GM23338 (cell line): Measurements from ENCODE around the gene BMAL1.

ENCODE experiments used
- CREB1 ChIP-seq: fragments of 250-450 bp; sonication (Bioruptor Pico); IDR thresholded peaks from 2 replicates; pipeline ENCODE4 v1.5.0; 2020; ENCODE audit warnings: low read depth, mild to moderate bottlenecking, moderate library complexity
- ETS1 ChIP-seq: IDR thresholded peaks from 2 replicates; pipeline ENCODE4 v1.6.1; 2016; ENCODE audit warnings: antibody characterized with exemption
- EZH2 ChIP-seq: fragments of 200-600 bp; sonication (generic); IDR thresholded peaks from one replicate; pipeline ENCODE4 v1.8.0; 2017; ENCODE audit warnings: antibody characterized with exemption, mild to moderate bottlenecking, low read depth; ENCODE audit not compliant: unreplicated experiment
- EZH2phosphoT487 ChIP-seq: fragments of 200-600 bp; sonication (generic); IDR thresholded peaks from one replicate; pipeline ENCODE4 v1.8.1; 2018; ENCODE audit warnings: antibody characterized with exemption; ENCODE audit not compliant: unreplicated experiment
- JUNB ChIP-seq: IDR thresholded peaks from one replicate; pipeline ENCODE4 v1.6.1; 2016; ENCODE audit warnings: antibody characterized with exemption; ENCODE audit not compliant: unreplicated experiment
- POLR2AphosphoS5 ChIP-seq: IDR thresholded peaks from 2 replicates; pipeline ENCODE4 v1.6.1; 2016; ENCODE audit warnings: antibody characterized with exemption, low read depth
- REST ChIP-seq: IDR thresholded peaks from one replicate; pipeline ENCODE4 v1.6.1; 2018; ENCODE audit warnings: antibody characterized with exemption; ENCODE audit not compliant: unreplicated experiment
- ZNF331 ChIP-seq: fragments of 250-450 bp; sonication (Bioruptor Pico); IDR thresholded peaks from 2 replicates; pipeline ENCODE4 v1.5.0; 2020; ENCODE audit warnings: low read depth, mild to moderate bottlenecking, moderate library complexity
- TF ChIP-seq, protein P1 (sequence below), 2 experiments: fragments of 200-600 bp in 1 of 2; sonication (generic) in 1 of 2; conservative IDR thresholded peaks; 2 replicates each; pipeline versions ENCODE4 v1.5.1 to v1.6.1; 2016 to 2017; ENCODE audit warnings: antibody characterized with exemption in 2 of 2, low read depth in 2 of 2, mild to moderate bottlenecking in 2 of 2, moderate library complexity in 1 of 2
- TF ChIP-seq, protein P2 (sequence below): fragments of 250-450 bp; sonication (Bioruptor Pico); IDR thresholded peaks from 2 replicates; pipeline ENCODE4 v1.5.0; 2020; ENCODE audit warnings: mild to moderate bottlenecking, moderate library complexity

GRCh38 chr11:13238879-13239514 is 38.6 kb upstream of the BMAL1 start:
- TF ChIP-seq, protein P1, sequence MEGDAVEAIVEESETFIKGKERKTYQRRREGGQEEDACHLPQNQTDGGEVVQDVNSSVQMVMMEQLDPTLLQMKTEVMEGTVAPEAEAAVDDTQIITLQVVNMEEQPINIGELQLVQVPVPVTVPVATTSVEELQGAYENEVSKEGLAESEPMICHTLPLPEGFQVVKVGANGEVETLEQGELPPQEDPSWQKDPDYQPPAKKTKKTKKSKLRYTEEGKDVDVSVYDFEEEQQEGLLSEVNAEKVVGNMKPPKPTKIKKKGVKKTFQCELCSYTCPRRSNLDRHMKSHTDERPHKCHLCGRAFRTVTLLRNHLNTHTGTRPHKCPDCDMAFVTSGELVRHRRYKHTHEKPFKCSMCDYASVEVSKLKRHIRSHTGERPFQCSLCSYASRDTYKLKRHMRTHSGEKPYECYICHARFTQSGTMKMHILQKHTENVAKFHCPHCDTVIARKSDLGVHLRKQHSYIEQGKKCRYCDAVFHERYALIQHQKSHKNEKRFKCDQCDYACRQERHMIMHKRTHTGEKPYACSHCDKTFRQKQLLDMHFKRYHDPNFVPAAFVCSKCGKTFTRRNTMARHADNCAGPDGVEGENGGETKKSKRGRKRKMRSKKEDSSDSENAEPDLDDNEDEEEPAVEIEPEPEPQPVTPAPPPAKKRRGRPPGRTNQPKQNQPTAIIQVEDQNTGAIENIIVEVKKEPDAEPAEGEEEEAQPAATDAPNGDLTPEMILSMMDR (conservative IDR thresholded peaks at IDR 0.05; ENCODE audit: low read depth in 2 of 2): peak; percentile 80 to 95
- TF ChIP-seq POLR2AphosphoS5 (no peak), ETS1 (no peak), REST (no peak), ZNF331 (CRISPR knock-in tag) (no peak), EZH2phosphoT487 (no peak), EZH2 (no peak), JUNB (no peak), CREB1 (CRISPR knock-in tag) (no peak)
- TF ChIP-seq, protein P2, sequence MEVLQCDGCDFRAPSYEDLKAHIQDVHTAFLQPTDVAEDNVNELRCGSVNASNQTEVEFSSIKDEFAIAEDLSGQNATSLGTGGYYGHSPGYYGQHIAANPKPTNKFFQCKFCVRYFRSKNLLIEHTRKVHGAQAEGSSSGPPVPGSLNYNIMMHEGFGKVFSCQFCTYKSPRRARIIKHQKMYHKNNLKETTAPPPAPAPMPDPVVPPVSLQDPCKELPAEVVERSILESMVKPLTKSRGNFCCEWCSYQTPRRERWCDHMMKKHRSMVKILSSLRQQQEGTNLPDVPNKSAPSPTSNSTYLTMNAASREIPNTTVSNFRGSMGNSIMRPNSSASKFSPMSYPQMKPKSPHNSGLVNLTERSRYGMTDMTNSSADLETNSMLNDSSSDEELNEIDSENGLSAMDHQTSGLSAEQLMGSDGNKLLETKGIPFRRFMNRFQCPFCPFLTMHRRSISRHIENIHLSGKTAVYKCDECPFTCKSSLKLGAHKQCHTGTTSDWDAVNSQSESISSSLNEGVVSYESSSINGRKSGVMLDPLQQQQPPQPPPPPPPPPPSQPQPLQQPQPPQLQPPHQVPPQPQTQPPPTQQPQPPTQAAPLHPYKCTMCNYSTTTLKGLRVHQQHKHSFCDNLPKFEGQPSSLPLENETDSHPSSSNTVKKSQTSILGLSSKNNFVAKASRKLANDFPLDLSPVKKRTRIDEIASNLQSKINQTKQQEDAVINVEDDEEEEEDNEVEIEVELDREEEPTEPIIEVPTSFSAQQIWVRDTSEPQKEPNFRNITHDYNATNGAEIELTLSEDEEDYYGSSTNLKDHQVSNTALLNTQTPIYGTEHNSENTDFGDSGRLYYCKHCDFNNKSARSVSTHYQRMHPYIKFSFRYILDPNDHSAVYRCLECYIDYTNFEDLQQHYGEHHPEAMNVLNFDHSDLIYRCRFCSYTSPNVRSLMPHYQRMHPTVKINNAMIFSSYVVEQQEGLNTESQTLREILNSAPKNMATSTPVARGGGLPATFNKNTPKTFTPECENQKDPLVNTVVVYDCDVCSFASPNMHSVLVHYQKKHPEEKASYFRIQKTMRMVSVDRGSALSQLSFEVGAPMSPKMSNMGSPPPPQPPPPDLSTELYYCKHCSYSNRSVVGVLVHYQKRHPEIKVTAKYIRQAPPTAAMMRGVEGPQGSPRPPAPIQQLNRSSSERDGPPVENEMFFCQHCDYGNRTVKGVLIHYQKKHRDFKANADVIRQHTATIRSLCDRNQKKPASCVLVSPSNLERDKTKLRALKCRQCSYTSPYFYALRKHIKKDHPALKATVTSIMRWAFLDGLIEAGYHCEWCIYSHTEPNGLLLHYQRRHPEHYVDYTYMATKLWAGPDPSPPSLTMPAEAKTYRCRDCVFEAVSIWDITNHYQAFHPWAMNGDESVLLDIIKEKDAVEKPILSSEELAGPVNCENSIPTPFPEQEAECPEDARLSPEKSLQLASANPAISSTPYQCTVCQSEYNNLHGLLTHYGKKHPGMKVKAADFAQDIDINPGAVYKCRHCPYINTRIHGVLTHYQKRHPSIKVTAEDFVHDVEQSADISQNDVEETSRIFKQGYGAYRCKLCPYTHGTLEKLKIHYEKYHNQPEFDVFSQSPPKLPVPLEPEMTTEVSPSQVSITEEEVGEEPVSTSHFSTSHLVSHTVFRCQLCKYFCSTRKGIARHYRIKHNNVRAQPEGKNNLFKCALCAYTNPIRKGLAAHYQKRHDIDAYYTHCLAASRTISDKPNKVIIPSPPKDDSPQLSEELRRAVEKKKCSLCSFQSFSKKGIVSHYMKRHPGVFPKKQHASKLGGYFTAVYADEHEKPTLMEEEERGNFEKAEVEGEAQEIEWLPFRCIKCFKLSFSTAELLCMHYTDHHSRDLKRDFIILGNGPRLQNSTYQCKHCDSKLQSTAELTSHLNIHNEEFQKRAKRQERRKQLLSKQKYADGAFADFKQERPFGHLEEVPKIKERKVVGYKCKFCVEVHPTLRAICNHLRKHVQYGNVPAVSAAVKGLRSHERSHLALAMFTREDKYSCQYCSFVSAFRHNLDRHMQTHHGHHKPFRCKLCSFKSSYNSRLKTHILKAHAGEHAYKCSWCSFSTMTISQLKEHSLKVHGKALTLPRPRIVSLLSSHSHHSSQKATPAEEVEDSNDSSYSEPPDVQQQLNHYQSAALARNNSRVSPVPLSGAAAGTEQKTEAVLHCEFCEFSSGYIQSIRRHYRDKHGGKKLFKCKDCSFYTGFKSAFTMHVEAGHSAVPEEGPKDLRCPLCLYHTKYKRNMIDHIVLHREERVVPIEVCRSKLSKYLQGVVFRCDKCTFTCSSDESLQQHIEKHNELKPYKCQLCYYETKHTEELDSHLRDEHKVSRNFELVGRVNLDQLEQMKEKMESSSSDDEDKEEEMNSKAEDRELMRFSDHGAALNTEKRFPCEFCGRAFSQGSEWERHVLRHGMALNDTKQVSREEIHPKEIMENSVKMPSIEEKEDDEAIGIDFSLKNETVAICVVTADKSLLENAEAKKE (CRISPR knock-in tag): no peak
